HEK293 (cell line): ENCODE data around the gene PACRGL.

ENCODE experiments used
- CTCF ChIP-seq: fragments of 450-650 bp; formaldehyde crosslinking; IDR thresholded peaks from 2 replicates; pipeline ENCODE4 v1.5.1; 2016; ENCODE audit warnings: missing biosample characterization, missing genetic modification characterization
- EGR2 ChIP-seq: fragments of 450-650 bp; formaldehyde crosslinking; IDR thresholded peaks from 2 replicates; pipeline ENCODE4 v1.5.1; 2016; ENCODE audit warnings: low read depth, missing biosample characterization, missing genetic modification characterization
- HOXD13 ChIP-seq: sonication (generic); formaldehyde crosslinking; IDR thresholded peaks from 2 replicates; pipeline ENCODE4 v1.8.0; 2022; ENCODE audit warnings: missing genetic modification reagents, borderline replicate concordance
- KLF9 ChIP-seq: fragments of 450-650 bp; formaldehyde crosslinking; IDR thresholded peaks from 2 replicates; pipeline ENCODE4 v1.5.1; 2016; ENCODE audit warnings: missing biosample characterization, missing genetic modification characterization, low read depth
- REST ChIP-seq: fragments of 450-650 bp; formaldehyde crosslinking; IDR thresholded peaks from 2 replicates; pipeline ENCODE4 v1.5.1; 2016; ENCODE audit warnings: missing biosample characterization, missing genetic modification characterization
- SETDB1 ChIP-seq: IDR thresholded peaks from one replicate; pipeline ENCODE4 v1.6.1; 2017; ENCODE audit warnings: mild to moderate bottlenecking, low read length, moderate library complexity, mixed read lengths; ENCODE audit not compliant: insufficient read length
- TRIM28 ChIP-seq: IDR thresholded peaks from 2 replicates; pipeline ENCODE4 v1.6.1; 2011; ENCODE audit warnings: low read length, control low read depth, borderline replicate concordance
- ZBTB1 ChIP-seq: fragments of 450-650 bp; formaldehyde crosslinking; IDR thresholded peaks from 2 replicates; pipeline ENCODE4 v1.5.1; 2016; ENCODE audit warnings: missing biosample characterization, missing genetic modification characterization
- ZNF174 ChIP-seq: fragments of 450-650 bp; formaldehyde crosslinking; IDR thresholded peaks from 2 replicates; pipeline ENCODE4 v1.5.0; 2017; ENCODE audit warnings: missing biosample characterization, mild to moderate bottlenecking, missing genetic modification characterization
- ZNF2 ChIP-seq: fragments of 450-650 bp; formaldehyde crosslinking; IDR thresholded peaks from 2 replicates; pipeline ENCODE4 v1.5.1; 2016; ENCODE audit warnings: missing biosample characterization, missing genetic modification characterization
- ZNF274 ChIP-seq, 2 experiments: fragments of 200-500 bp in 1 of 2; fragments of 450-650 bp in 1 of 2; sonication (Bioruptor generic) in 1 of 2; formaldehyde crosslinking in 1 of 2; IDR thresholded peaks; 2 replicates each; pipeline versions ENCODE4 v1.5.1 to v1.6.1; 2014 to 2016; ENCODE audit warnings: borderline replicate concordance in 1 of 2, inconsistent platforms in 1 of 2, low read length in 1 of 2, missing biosample characterization in 1 of 2, missing genetic modification characterization in 1 of 2
- ZNF76 ChIP-seq: fragments of 450-650 bp; formaldehyde crosslinking; IDR thresholded peaks from 2 replicates; pipeline ENCODE4; 2016; ENCODE audit warnings: low read depth, missing biosample characterization, missing genetic modification characterization, borderline replicate concordance
- ZSCAN30 ChIP-seq: fragments of 450-650 bp; IDR thresholded peaks from 2 replicates; pipeline ENCODE4 v1.5.1; 2018; ENCODE audit warnings: missing biosample characterization, mild to moderate bottlenecking, missing genetic modification characterization, moderate library complexity

GRCh38 chr4:20666012-20666860, 34.0 kb upstream of the PACRGL start:
- TF ChIP-seq REST (tag by site-specific recombination) (no peak), CTCF (tag by site-specific recombination) (no peak), ZNF274 (IDR thresholded peaks at IDR 0.05; ENCODE audit: low read length) (no peak), ZNF274 (tag by site-specific recombination; IDR thresholded peaks at IDR 0.05; ENCODE audit: borderline replicate concordance) (no peak), ZNF174 (tag by site-specific recombination) (no peak), TRIM28 (no peak), ZNF2 (no peak), ZBTB1 (no peak), ZSCAN30 (tag by site-specific recombination) (no peak), EGR2 (tag by site-specific recombination) (no peak), ZNF76 (tag by site-specific recombination) (no peak), KLF9 (tag by site-specific recombination) (no peak), SETDB1 (no peak), HOXD13 (no peak)
